Hippocampal formation (tissue), 2 donors: ENCODE data around the gene HNF1A.

Source experiments
- DNase-seq, 2 donors: peaks; one replicate each; lab custom pipeline; 2025; lab: John Stamatoyannopoulos, UW

Gene HNF1A

GRCh38 chr12:120984351-120984898 lies 6.1 kb downstream of the HNF1A start:
- no peak for DNase-seq

GRCh38 chr12:120988234-120988633 lies 9.9 kb downstream of the HNF1A start:
- DNase-seq, result no peak

GRCh38 chr12:120988658-120989057 lies 10.3 kb downstream of the HNF1A start:
- DNase-seq, result no peak

GRCh38 chr12:120989687-120990086 lies 11.3 kb downstream of the HNF1A start:
- DNase-seq, result no peak

- no peak for DNase-seq
These were observed 12.2 kb downstream of the HNF1A start for GRCh38 chr12:120990487-120991055.

GRCh38 chr12:120991965-120992364 lies 13.6 kb downstream of the HNF1A start:
- no peak for DNase-seq

- no peak for DNase-seq
These were observed 14.6 kb downstream of the HNF1A start for GRCh38 chr12:120992989-120993388.

GRCh38 chr12:120993496-120993895 lies 15.2 kb downstream of the HNF1A start:
- no peak for DNase-seq

- no peak for DNase-seq
These were observed 15.7 kb downstream of the HNF1A start for GRCh38 chr12:120994059-120994458.

- DNase-seq, result no peak
These were observed 16.4 kb downstream of the HNF1A start for GRCh38 chr12:120994589-120995337.

- no peak for DNase-seq
These were observed 17.9 kb downstream of the HNF1A start for GRCh38 chr12:120996133-120996746.

GRCh38 chr12:120997448-120997847 lies 19.1 kb downstream of the HNF1A start:
- no peak for DNase-seq

GRCh38 chr12:120998435-120998834 lies 20.1 kb downstream of the HNF1A start:
- no peak for DNase-seq

GRCh38 chr12:120999191-121000120 lies 21.1 kb downstream of the HNF1A start:
- DNase-seq, result no peak

- no peak for DNase-seq
These were observed 22.2 kb downstream of the HNF1A start for GRCh38 chr12:121000530-121000929.

GRCh38 chr12:121001060-121001459 lies 22.7 kb downstream of the HNF1A start:
- no peak for DNase-seq

- no peak for DNase-seq
These were observed 23.6 kb downstream of the HNF1A start for GRCh38 chr12:121001841-121002483.

- no peak for DNase-seq
These were observed 25.3 kb downstream of the HNF1A start for GRCh38 chr12:121003650-121004049.

- DNase-seq, result no peak
These were observed 26.0 kb downstream of the HNF1A start for GRCh38 chr12:121004253-121004815.

- no peak for DNase-seq
These were observed 27.0 kb downstream of the HNF1A start for GRCh38 chr12:121005346-121005815.
